ENCODE measurements around the gene FLNB.
"Not testable (repeated sequence)": the region's sequence is repeated elsewhere in the genome, so short reads cannot be mapped to it uniquely, and the experiment has no call there.

Gene FLNB

GRCh38 chr3:58197588-58197987 lies 189.4 kb downstream of the FLNB start:
- H3K27ac ChIP-seq = no peak overlapping the region
- TF ChIP-seq CTCF (conservative IDR thresholded peaks at IDR 0.05; ENCODE audit: low read depth) = no peak
- CTCF ChIA-PET = no interaction called here
- no peak for DNase-seq (ENCODE audit: low spot score)
- POLR2A ChIA-PET (ENCODE audit: low non-redundant PET) = no interaction called here

GRCh38 chr3:58198362-58198761 lies 190.1 kb downstream of the FLNB start:
- no peak overlapping the region for H3K27ac ChIP-seq
- TF ChIP-seq CTCF (conservative IDR thresholded peaks at IDR 0.05; ENCODE audit: low read depth) = no peak
- ChIA-PET CTCF (no interaction called here), POLR2A (ENCODE audit: low non-redundant PET) (interaction anchor here (0.6 kb wide), 1 partner anchor 39 kb away, joined by 3 read pairs; the partner anchor contains the start of gene ABHD6)
- DNase-seq (ENCODE audit: low spot score) = no peak

- H3K27ac ChIP-seq = no peak overlapping the region
- ChIA-PET POLR2A (ENCODE audit: low non-redundant PET) (interaction anchor here (0.6 kb wide), 1 partner anchor 39 kb away, joined by 3 read pairs; the partner anchor contains the start of gene ABHD6), CTCF (no interaction called here)
- no peak for TF ChIP-seq CTCF (conservative IDR thresholded peaks at IDR 0.05; ENCODE audit: low read depth)
- DNase-seq (ENCODE audit: low spot score) = no peak
Observed at GRCh38 chr3:58198804-58199203, 190.6 kb downstream of the FLNB start.

- no peak overlapping the region for H3K27ac ChIP-seq
- ChIA-PET CTCF (no interaction called here), POLR2A (ENCODE audit: low non-redundant PET) (no interaction called here)
- TF ChIP-seq CTCF (conservative IDR thresholded peaks at IDR 0.05; ENCODE audit: low read depth) = no peak
- no peak for DNase-seq (ENCODE audit: low spot score)
Observed at GRCh38 chr3:58200121-58200709, 192.0 kb downstream of the FLNB start.

GRCh38 chr3:58200846-58201355 lies 192.7 kb downstream of the FLNB start:
- no peak for DNase-seq (ENCODE audit: low spot score)
- ChIA-PET POLR2A (ENCODE audit: low non-redundant PET) (no interaction called here), CTCF (interaction anchor here (0.6 to 0.7 kb wide), 2 partner anchors 181 to 1227 kb away, joined by 3 read pairs; no protein-coding TSS in a partner anchor)
- H3K27ac ChIP-seq = no peak overlapping the region
- no peak for TF ChIP-seq CTCF (conservative IDR thresholded peaks at IDR 0.05; ENCODE audit: low read depth)

GRCh38 chr3:58201451-58201850 lies 193.2 kb downstream of the FLNB start:
- H3K27ac ChIP-seq; POLR2A ChIA-PET (ENCODE audit: low non-redundant PET); DNase-seq (ENCODE audit: low spot score): not testable (repeated sequence)
- CTCF ChIA-PET = interaction anchor here (0.6 to 0.7 kb wide), 2 partner anchors 182 to 1228 kb away, joined by 3 read pairs; no protein-coding TSS in a partner anchor

GRCh38 chr3:58202917-58203360 lies 194.7 kb downstream of the FLNB start:
- CTCF ChIA-PET = interaction anchor here (0.6 to 1.3 kb wide), 5 partner anchors 14 to 281 kb away, joined by 3 to 4 read pairs (median 3); no protein-coding TSS in a partner anchor
- POLR2A ChIA-PET (ENCODE audit: low non-redundant PET) = no interaction called here
- TF ChIP-seq CTCF (conservative IDR thresholded peaks at IDR 0.05; ENCODE audit: low read depth) = no peak
- DNase-seq (ENCODE audit: low spot score) = no peak
- no peak overlapping the region for H3K27ac ChIP-seq
